HG03095 (cell line): ENCODE results near the gene ETFA.

Experiments
- ATAC-seq: cut with Tn5 transposase; IDR thresholded peaks from one replicate; pipeline ENCODE4 v1.9.1; 2021; ENCODE audit warnings: moderate library complexity; ENCODE audit not compliant: unreplicated experiment

Gene ETFA

DNA sequence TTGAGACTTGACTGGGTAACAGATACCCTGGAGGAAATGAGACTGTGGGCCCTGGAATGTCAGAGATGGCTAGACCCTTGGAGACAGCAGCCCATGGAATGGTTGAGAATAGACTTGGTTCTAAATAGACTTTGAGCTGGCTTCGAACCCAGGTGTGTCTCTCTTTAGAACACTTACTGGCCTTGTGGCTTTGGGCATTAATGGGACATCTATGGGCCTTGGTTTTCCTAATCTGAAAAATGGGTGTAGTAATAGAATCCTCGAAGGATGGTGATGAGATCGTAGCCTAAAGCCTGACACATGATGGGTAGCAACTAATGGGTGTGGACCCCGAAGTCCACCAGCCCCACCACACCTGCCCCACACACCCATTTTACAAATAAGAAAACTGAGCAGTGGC is 132.2 kb downstream of the ETFA start:
- ATAC-seq, result no peak

- no peak for ATAC-seq
Measured at GRCh38 chr15:76178296-76179000, 132.8 kb downstream of the ETFA start.

- ATAC-seq, result no peak
Measured at GRCh38 chr15:76177491-76178040, 133.7 kb downstream of the ETFA start.

DNA sequence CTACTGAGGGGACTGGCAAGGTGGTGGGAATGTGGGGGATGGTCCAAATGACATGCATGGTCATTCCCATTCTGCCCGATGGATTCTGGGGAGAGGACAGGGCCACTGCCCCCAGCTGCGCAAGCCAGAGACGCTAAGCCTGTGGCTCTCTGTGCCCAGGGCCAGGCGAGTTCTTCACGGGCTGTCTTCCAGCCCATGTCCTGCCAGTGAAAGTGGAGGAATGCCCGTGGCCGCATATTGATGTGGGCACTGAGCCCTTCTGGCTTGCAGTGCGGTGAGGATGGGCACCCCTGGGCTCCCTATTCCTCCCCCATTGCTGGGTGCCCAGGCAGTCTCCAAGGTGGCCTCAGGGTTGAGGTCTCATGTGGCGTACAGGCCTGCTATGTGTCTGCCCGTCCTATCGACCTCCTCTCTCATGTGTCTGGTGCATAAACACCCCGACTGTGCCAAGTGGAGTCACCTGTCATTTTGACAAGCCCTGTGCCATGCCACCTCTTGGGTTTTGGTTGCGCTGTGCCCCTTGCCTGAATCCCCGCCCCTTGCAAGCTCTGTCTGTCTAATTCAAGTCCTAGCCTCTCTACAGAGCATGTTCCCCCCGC is 134.7 kb downstream of the ETFA start:
- no peak for ATAC-seq

- ATAC-seq, result no peak
Measured at GRCh38 chr15:76176059-76176458, 135.2 kb downstream of the ETFA start.

DNA sequence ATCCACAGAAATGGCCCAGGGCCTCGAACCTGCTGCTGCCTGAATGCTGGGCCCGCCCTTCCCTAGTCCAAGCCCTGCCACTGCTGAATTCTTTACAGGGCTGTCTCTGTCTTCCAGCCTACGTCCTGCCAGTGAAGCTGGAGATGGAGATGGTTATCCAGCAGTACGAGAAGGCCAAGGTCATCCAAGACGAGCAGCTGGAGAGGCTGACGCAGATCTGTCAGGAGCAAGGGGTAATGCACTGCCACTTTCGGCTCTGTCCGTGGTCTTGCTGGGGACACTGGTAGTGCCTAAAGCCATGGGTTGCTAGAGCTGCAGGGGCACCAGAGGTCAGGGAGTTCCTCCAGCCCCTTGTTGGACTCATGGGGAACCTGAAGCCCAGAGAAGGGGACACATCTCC is 135.8 kb downstream of the ETFA start:
- ATAC-seq, result no peak

DNA sequence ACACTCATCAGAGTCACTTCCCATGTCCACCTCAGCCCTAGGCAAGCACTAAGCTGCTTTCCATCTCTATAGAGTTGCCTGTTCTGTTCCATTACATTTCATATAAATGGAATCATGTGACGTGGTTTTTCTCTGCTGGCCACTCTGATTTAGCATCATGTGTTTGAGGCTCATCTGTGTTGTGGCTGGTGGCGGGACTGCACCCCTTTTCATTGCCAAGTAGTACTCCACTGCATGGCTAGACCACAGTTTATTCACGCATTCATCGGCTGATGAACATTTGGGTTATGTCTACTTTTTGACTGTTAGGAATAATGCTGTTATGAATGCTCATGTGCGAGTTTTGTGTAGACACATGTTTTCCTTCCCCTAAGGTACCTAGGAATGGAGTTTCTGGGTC is 136.6 kb downstream of the ETFA start:
- ATAC-seq, result no peak

- ATAC-seq, result no peak
Measured at GRCh38 chr15:76173317-76173834, 137.9 kb downstream of the ETFA start.

- no peak for ATAC-seq
Measured at GRCh38 chr15:76172782-76173181, 138.5 kb downstream of the ETFA start.

DNA sequence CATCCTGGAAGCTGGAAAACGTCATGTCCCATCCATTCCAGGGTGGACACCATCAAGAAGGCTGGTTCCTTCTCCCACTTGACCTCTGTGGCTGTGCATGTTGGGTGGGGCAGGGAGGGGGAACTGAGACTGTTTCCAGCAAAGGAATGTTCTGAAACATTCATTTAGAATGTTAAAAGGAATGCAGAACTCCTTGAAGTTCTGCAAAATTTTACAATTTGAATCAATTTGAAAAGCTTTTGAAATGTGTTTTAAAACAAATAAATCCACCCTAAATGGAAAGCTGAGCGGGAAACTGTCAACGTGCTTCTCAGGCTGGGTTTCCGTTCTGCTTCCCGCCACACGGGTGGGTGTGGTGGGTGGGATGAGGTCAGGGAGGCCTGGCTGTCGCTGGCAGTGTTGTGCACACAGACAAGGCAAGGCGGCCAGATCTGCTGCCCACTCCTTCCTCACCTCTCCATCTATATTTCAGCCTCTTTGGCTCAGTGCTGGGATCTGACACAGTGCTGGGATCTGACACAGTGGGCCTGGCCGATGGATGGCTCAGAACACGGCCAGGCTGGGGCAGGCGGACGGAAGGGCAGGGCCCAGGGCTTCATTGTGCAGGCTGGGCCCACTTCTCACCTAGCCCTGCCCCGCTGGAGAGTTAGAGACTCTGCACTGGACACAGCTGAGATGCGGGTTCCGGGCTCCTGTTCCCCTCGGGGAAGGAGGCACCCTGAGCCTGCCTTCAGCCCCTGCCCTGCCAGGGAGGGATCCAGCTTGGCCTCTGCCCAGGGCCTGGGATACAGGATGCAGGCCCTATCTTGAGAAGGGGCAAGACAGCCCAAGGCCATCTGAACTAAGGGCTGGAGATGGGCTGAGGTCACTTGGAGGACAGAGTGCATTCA is 141.1 kb downstream of the ETFA start:
- no peak for ATAC-seq

- ATAC-seq, result no peak
Measured at GRCh38 chr15:76169018-76169417, 142.3 kb downstream of the ETFA start.

DNA sequence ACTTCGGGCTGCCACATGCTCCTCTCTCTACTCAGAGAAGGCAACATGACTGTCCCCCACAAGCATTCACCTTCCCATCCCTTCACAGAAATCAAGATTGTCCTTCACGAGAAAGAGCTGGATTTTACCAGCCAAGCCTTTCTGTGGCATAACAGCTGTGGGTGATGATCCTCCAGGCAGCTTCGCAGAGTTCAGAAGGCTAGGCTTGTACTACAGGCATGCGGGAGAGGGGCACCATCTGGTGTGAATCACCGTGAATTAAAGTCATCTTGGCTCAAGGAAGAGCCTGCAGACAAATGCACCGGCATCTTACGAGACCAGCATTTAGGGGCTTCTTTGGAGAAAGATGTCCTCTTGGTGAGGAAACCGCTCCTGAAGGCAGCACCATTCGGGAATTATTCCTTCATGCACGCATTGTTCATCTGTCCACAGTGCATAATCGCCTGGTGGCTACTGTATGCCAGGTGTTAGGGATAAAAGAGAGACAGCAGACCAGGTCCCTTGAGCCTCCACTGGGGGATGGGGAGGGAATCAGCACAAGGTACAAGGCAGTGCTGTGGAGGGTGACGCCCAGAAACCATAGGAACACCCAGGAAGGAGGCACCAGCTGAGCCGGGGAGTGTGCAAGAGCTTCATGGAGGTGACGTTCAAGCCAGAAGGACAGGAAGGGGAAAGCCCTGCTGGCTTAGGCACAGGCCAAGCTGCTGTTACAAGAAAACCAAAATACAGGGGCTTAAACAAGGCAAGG is 142.9 kb downstream of the ETFA start:
- no peak for ATAC-seq

- no peak for ATAC-seq
Measured at GRCh38 chr15:76165951-76166350, 145.3 kb downstream of the ETFA start.
